22Rv1 (cell line): ENCODE results near the gene OR12D2.

Source experiments
- CTCF ChIP-seq: fragments of 450-650 bp; IDR thresholded peaks from 2 replicates; pipeline ENCODE4 v1.5.1; 2017; ENCODE audit warnings: mild to moderate bottlenecking
- ZFX ChIP-seq: fragments of 450-650 bp; IDR thresholded peaks from 2 replicates; pipeline ENCODE4 v1.6.1; 2017; ENCODE audit warnings: antibody characterized with exemption, borderline replicate concordance

DNA sequence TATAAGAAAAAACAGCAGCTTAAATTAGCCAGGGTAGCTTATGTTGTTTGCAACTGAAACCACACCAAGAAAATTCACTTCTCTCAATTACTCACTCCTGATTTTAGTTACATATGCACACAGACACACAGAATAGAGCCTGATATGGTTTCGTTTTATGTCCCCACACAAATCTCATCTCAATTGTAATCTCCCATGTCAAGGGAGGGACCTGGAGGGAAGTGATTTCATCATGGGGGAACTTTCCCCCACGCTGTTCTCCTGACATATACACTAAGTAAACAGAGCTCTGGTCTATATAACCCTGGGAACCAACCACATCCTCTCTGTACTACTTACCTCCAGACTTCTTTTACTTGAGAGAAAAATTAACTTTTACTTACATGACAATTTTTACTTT is 29.1 kb downstream of the OR12D2 start:
- TF ChIP-seq CTCF (no peak), ZFX (no peak)
